ENCODE results near the gene OXA1L. TPM values are rescaled to one million over a fixed set of nuclear protein-coding genes. Genes with fewer than 3 reads are reported as not detected.

OXA1L gene
- total RNA-seq, 2 donors from 2014 or later: 65.2 to 81.9 TPM

- Histone ChIP-seq H3K4me3 (no peak overlapping the region), H3K9me3 (no peaks in the 10 kb centered on the region), H3K27me3 (replicated peaks; ENCODE audit: insufficient read depth) (no peaks in the 10 kb centered on the region), H3K36me3 (no peaks in the 10 kb centered on the region), H3K27ac (no peak overlapping the region), H3K4me1 (replicated peaks) (no peaks in the 10 kb centered on the region)
- intact Hi-C loops (cut with DNase I): no loop called here
- WGBS: 63% methylated on average over 1 of the region's 1 CpG
- TF ChIP-seq POLR2A (IDR thresholded peaks at IDR 0.05): no peak
- TF ChIP-seq POLR2AphosphoS5 (IDR thresholded peaks at IDR 0.05): no peak
- TF ChIP-seq, protein P1, sequence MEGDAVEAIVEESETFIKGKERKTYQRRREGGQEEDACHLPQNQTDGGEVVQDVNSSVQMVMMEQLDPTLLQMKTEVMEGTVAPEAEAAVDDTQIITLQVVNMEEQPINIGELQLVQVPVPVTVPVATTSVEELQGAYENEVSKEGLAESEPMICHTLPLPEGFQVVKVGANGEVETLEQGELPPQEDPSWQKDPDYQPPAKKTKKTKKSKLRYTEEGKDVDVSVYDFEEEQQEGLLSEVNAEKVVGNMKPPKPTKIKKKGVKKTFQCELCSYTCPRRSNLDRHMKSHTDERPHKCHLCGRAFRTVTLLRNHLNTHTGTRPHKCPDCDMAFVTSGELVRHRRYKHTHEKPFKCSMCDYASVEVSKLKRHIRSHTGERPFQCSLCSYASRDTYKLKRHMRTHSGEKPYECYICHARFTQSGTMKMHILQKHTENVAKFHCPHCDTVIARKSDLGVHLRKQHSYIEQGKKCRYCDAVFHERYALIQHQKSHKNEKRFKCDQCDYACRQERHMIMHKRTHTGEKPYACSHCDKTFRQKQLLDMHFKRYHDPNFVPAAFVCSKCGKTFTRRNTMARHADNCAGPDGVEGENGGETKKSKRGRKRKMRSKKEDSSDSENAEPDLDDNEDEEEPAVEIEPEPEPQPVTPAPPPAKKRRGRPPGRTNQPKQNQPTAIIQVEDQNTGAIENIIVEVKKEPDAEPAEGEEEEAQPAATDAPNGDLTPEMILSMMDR (IDR thresholded peaks at IDR 0.05): no peak
- no peak for DNase-seq (ENCODE audit: low spot score)
Observed at GRCh38 chr14:22739423-22739822, 27.1 kb upstream of the OXA1L start.

DNA sequence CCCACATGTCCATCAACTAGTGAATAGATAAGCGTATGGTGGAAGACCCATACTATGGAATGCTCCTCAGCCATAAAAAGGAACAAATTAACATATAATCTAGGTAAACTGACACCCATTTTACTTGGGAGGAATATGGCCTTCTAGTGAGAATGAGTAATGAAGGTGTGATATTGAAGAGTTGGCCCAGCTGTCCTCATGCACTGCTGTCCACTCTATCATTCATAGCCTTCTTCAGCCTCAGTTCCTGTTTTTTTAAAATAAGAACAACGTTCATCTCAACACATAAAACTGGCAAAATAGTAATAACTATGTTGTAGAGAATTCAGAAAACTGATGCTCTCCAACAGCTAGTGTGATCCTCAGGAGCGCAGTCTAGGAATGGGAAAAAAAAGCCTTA is 26.5 kb upstream of the OXA1L start:
- H3K9me3 ChIP-seq: no peaks in the 10 kb centered on the region
- H3K27ac ChIP-seq: no peak overlapping the region
- WGBS: 75% methylated on average over 3 of the region's 3 CpGs
- intact Hi-C loops (cut with DNase I): no loop called here
- DNase-seq (ENCODE audit: low spot score): no peak
- no peak for TF ChIP-seq POLR2A (IDR thresholded peaks at IDR 0.05)
- TF ChIP-seq, protein P1 (IDR thresholded peaks at IDR 0.05): no peak
- no peak for TF ChIP-seq POLR2AphosphoS5 (IDR thresholded peaks at IDR 0.05)
- no peaks in the 10 kb centered on the region for H3K36me3 ChIP-seq
- no peaks in the 10 kb centered on the region for H3K27me3 ChIP-seq (replicated peaks; ENCODE audit: insufficient read depth)
- H3K4me3 ChIP-seq: no peak overlapping the region
- H3K4me1 ChIP-seq (replicated peaks): no peaks in the 10 kb centered on the region

DNA sequence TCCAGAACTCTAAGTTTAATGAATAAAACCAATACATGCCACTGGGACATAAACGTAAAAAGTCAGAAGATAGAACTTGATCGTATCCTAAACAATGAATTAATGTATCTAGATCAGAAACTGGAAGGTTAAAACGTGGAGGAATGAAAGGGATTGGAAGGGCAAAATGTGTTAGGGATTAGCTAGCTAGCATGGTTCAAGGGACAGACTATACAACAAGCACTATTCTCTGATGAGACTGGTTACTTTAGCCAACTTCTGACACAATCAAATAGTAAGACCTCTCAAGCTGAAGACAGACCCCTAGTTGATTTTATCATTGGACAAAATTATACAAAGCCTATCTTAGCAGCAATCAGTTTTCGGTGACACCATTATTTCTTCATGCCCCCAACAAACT is 18.7 kb upstream of the OXA1L start:
- Histone ChIP-seq H3K27ac (no peak overlapping the region), H3K9me3 (no peaks in the 10 kb centered on the region), H3K27me3 (replicated peaks; ENCODE audit: insufficient read depth) (no peaks in the 10 kb centered on the region), H3K36me3 (no peaks in the 10 kb centered on the region), H3K4me1 (replicated peaks) (no peaks in the 10 kb centered on the region), H3K4me3 (no peak overlapping the region)
- intact Hi-C loops (cut with DNase I): no loop called here
- TF ChIP-seq, protein P1 (IDR thresholded peaks at IDR 0.05): no peak
- TF ChIP-seq POLR2A (IDR thresholded peaks at IDR 0.05) (no peak), POLR2AphosphoS5 (IDR thresholded peaks at IDR 0.05) (no peak)
- no peak for DNase-seq (ENCODE audit: low spot score)
- WGBS: 86% methylated on average over 4 of the region's 4 CpGs

- TF ChIP-seq, protein P1 (IDR thresholded peaks at IDR 0.05): no peak
- TF ChIP-seq POLR2AphosphoS5 (IDR thresholded peaks at IDR 0.05): no peak
- 80% methylated on average over 4 of the region's 4 CpGs for WGBS
- Histone ChIP-seq H3K4me1 (replicated peaks) (no peaks in the 10 kb centered on the region), H3K9me3 (no peaks in the 10 kb centered on the region), H3K36me3 (no peaks in the 10 kb centered on the region), H3K4me3 (no peak overlapping the region), H3K27ac (no peak overlapping the region), H3K27me3 (replicated peaks; ENCODE audit: insufficient read depth) (no peaks in the 10 kb centered on the region)
- intact Hi-C loops (cut with DNase I): no loop called here
- no peak for DNase-seq (ENCODE audit: low spot score)
Observed at GRCh38 chr14:22748206-22748605, 18.3 kb upstream of the OXA1L start.

DNA sequence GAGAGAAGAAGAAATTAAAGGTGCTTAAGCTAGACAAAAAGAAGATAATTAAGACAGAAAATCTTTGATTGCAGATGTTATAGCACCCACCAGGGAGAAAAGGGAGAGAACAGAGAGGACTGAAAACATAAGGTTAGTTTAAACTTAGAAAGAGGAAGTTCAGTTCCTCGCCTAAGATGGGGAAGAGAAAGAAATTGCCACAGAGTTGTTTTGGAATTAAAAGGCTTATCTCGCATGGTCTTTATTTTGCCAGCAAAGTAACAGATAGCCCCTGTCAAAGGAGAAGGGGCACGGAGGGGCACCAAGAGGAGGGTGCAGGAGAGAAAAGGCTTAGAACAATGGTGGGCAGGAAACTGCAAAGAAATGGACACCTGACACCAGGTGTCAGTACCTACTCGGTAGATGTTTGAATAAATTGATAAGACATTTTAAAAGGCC is 17.8 kb upstream of the OXA1L start:
- Histone ChIP-seq H3K27me3 (replicated peaks; ENCODE audit: insufficient read depth) (no peaks in the 10 kb centered on the region), H3K36me3 (no peaks in the 10 kb centered on the region), H3K4me1 (replicated peaks) (no peaks in the 10 kb centered on the region), H3K4me3 (no peak overlapping the region), H3K9me3 (no peaks in the 10 kb centered on the region), H3K27ac (no peak overlapping the region)
- no peak for DNase-seq (ENCODE audit: low spot score)
- intact Hi-C loops (cut with DNase I): no loop called here
- TF ChIP-seq POLR2A (IDR thresholded peaks at IDR 0.05) (no peak), POLR2AphosphoS5 (IDR thresholded peaks at IDR 0.05) (no peak)
- TF ChIP-seq, protein P1 (IDR thresholded peaks at IDR 0.05): no peak
- WGBS: 21% methylated on average over 4 of the region's 4 CpGs

Data from prostate gland (tissue), 2 donors.